Esophagus muscularis mucosa (tissue), 4 donors: ENCODE results near the gene PIK3R4. TPM values are rescaled to one million over a fixed set of nuclear protein-coding genes. Genes with fewer than 3 reads are reported as not detected.

Experiments
- DNase-seq: peaks from one replicate; pipeline ENCODE4 v3.0.0-alpha.2; 2017; ENCODE audit errors: extremely low spot score
- H3K27ac ChIP-seq, 4 donors: fragments of 200-600 bp; sonication (generic); replicated peaks in 1 of 4; 1 replicate in 3 of 4; 2 replicates in 1 of 4; pipeline ENCODE4 v1.5.1; 2016 to 2019; ENCODE audit warnings: mild to moderate bottlenecking in 1 of 4
- H3K27me3 ChIP-seq, 4 donors: fragments of 200-600 bp; sonication (generic); one replicate each; pipeline versions ENCODE4 v1.5.1 to v1.6.0; 2016 to 2019
- H3K36me3 ChIP-seq, 4 donors: fragments of 200-600 bp; sonication (generic); one replicate each; pipeline ENCODE4 v1.5.1; 2016 to 2019
- H3K4me1 ChIP-seq, 4 donors: fragments of 200-600 bp; sonication (generic); one replicate each; pipeline ENCODE4 v1.5.1; 2016 to 2019
- H3K4me3 ChIP-seq, 4 donors: fragments of 200-600 bp; sonication (generic); 1 replicate in 2 of 4; 2 replicates in 2 of 4; pipeline ENCODE4 v1.5.1; 2016 to 2019; ENCODE audit warnings: mild to moderate bottlenecking in 4 of 4, moderate library complexity in 1 of 4
- H3K9me3 ChIP-seq, 4 donors: fragments of 200-600 bp; sonication (generic); 1 replicate in 3 of 4; 2 replicates in 1 of 4; pipeline ENCODE4 v1.5.1; 2016 to 2019
- CTCF ChIP-seq, 3 experiments: fragments of 200-600 bp in 2 of 3; fragments of 450-650 bp in 1 of 3; sonication (generic) in 2 of 3; IDR thresholded peaks; one replicate each; pipeline ENCODE4 v1.5.1; 2017 to 2019; ENCODE audit warnings: antibody characterized with exemption in 3 of 3, mild to moderate bottlenecking in 2 of 3, moderate library complexity in 1 of 3
- EP300 ChIP-seq: sonication (generic); formaldehyde crosslinking; IDR thresholded peaks from one replicate; pipeline ENCODE4 v1.6.1; 2017; ENCODE audit warnings: antibody characterized with exemption
- POLR2A ChIP-seq: fragments of 450-650 bp; IDR thresholded peaks from one replicate; pipeline ENCODE4 v1.6.1; 2017; ENCODE audit warnings: antibody characterized with exemption, moderate library complexity, mild to moderate bottlenecking, low read depth
- POLR2AphosphoS5 ChIP-seq, 2 donors: sonication (generic); formaldehyde crosslinking; IDR thresholded peaks; one replicate each; pipeline ENCODE4 v1.6.1; 2017; ENCODE audit warnings: antibody characterized with exemption in 2 of 2
- WGBS: methylation state at CpG from one replicate; pipeline ENCODE4 v1.1.5; 2018; 5-methylcytosine and 5-hydroxymethylcytosine counted together
- intact Hi-C: fragments of 100-400 bp; cut with DNase I; formaldehyde crosslinking; loops from one replicate; pipeline ENCODE4 v1.15.1; 2023
- total RNA-seq, 4 donors: library from RNA; depleted of rRNA; stranded (reverse); fragments of >200 nt; gene quantifications; one replicate each; pipeline versions ENCODE4 v1.1.0 to v1.2.1, GENCODE V29; 2016

Gene PIK3R4
- total RNA-seq, 4 donors from 2014 or later, result 30.6 to 40.0 (median 38.0) TPM

- no peak for TF ChIP-seq POLR2A
- no peak for TF ChIP-seq EP300
- no peak for TF ChIP-seq POLR2AphosphoS5 (IDR thresholded peaks at IDR 0.05)
- no peak for TF ChIP-seq CTCF (IDR thresholded peaks at IDR 0.05)
- no peak for DNase-seq
- Histone ChIP-seq H3K4me3 (no peak overlapping the region), H3K27me3 (no peaks in the 10 kb centered on the region), H3K27ac (no peak overlapping the region), H3K9me3 (no peaks in the 10 kb centered on the region), H3K36me3 (no peaks in the 10 kb centered on the region), H3K4me1 (no peaks in the 10 kb centered on the region)
- intact Hi-C loops, result no loop called here
These were observed 25.5 kb upstream of the PIK3R4 start for GRCh38 chr3:130772129-130772528.

GRCh38 chr3:130770644-130771043 lies 24.0 kb upstream of the PIK3R4 start:
- 88% methylated on average over 2 of the region's 2 CpGs for WGBS
- peaks cover 0 to 3% (median 0%) of the 10 kb centered on the region in 4 donors for H3K27me3 ChIP-seq
- intact Hi-C loops, result no loop called here

GRCh38 chr3:130761730-130762311 lies 15.2 kb upstream of the PIK3R4 start:
- intact Hi-C loops, result loop anchor here (10.0 kb wide), 1 partner anchor 73 kb away; no protein-coding TSS in a partner anchor
- 78% methylated on average over 9 of the region's 9 CpGs for WGBS
- no peaks in the 10 kb centered on the region for H3K36me3 ChIP-seq
- H3K4me1 ChIP-seq, result peaks cover 0 to 4% (median 2%) of the 10 kb centered on the region in 4 donors
- H3K27me3 ChIP-seq, result peaks cover 0 to 17% (median 0%) of the 10 kb centered on the region in 4 donors
- H3K27ac ChIP-seq, result no peak overlapping the region
- DNase-seq, result no peak
- no peaks in the 10 kb centered on the region for H3K9me3 ChIP-seq
- no peak overlapping the region for H3K4me3 ChIP-seq
- no peak for TF ChIP-seq CTCF (IDR thresholded peaks at IDR 0.05)
- no peak for TF ChIP-seq POLR2AphosphoS5 (IDR thresholded peaks at IDR 0.05)
- no peak for TF ChIP-seq EP300

More at GRCh38 chr3:130770644-130771043, 24.0 kb upstream of the PIK3R4 start:
- no peak for DNase-seq
- no peak overlapping the region for H3K4me3 ChIP-seq
- TF ChIP-seq CTCF (IDR thresholded peaks at IDR 0.05) (no peak), POLR2A (no peak)
- H3K27ac ChIP-seq, result no peak overlapping the region
- no peaks in the 10 kb centered on the region for H3K36me3 ChIP-seq
- no peaks in the 10 kb centered on the region for H3K4me1 ChIP-seq
- H3K9me3 ChIP-seq, result no peaks in the 10 kb centered on the region

- DNase-seq, result no peak
- no peak overlapping the region for H3K27ac ChIP-seq
- intact Hi-C loops, result loop anchor here (10.0 kb wide), 1 partner anchor 74 kb away; no protein-coding TSS in a partner anchor
- peaks cover 0 to 15% (median 0%) of the 10 kb centered on the region in 4 donors for H3K27me3 ChIP-seq
- no peaks in the 10 kb centered on the region for H3K9me3 ChIP-seq
- peaks cover 0 to 4% (median 2%) of the 10 kb centered on the region in 4 donors for H3K4me1 ChIP-seq
- WGBS, result 71% methylated on average over 1 of the region's 1 CpG
- no peak overlapping the region for H3K4me3 ChIP-seq
- no peak for TF ChIP-seq EP300
- no peak for TF ChIP-seq CTCF (IDR thresholded peaks at IDR 0.05)
- no peak for TF ChIP-seq POLR2AphosphoS5 (IDR thresholded peaks at IDR 0.05)
- TF ChIP-seq POLR2A, result no peak
- no peaks in the 10 kb centered on the region for H3K36me3 ChIP-seq
These were observed 14.3 kb upstream of the PIK3R4 start for GRCh38 chr3:130760922-130761321.
